Endothelial cell of umbilical vein (primary cell): ENCODE results near the gene PTGR3. TPM values are rescaled to one million over a fixed set of nuclear protein-coding genes. Genes with fewer than 3 reads are reported as not detected.

Source experiments
- BruUV-seq: library from RNA; stranded (reverse); fragments of 400-500 nt; replicated peaks from 2 replicates; lab custom pipeline; 2021; lab: Mats Ljungman, UMichigan
- CTCF ChIA-PET: fragments of 300-600, 350-600 bp; sonication (Branson Sonifier 250); formaldehyde crosslinking; loops from one replicate; lab custom pipeline; 2021; ENCODE audit warnings: antibody characterized with exemption, inconsistent platforms; lab: Charles Lee
- POLR2A ChIA-PET: fragments of 300-600, 350-600 bp; sonication (Branson Sonifier 250); formaldehyde crosslinking; loops from one replicate; lab custom pipeline; 2021; ENCODE audit warnings: antibody characterized with exemption, inconsistent platforms; lab: Charles Lee
- DNase-seq: peaks from one replicate; pipeline ENCODE4 v3.0.0-alpha.2; 2011; ENCODE audit warnings: low read depth, low spot score
- FAIRE-seq: peaks from 2 replicates; lab custom pipeline; 2011; peaks lifted over from hg19 to GRCh38; lab: Jason Lieb, UNC
- H2AFZ ChIP-seq: 2 replicates; pipeline ENCODE4 v1.6.0; 2012; ENCODE audit warnings: low read depth, low read length, control low read depth, inconsistent platforms
- H3K27ac ChIP-seq: 2 replicates; pipeline ENCODE4 v1.5.1; 2011; ENCODE audit warnings: low read depth, mild to moderate bottlenecking, control low read depth, low read length, moderate library complexity; ENCODE audit not compliant: insufficient read depth
- H3K27me3 ChIP-seq, 2 experiments: 2 replicates each; pipeline versions ENCODE4 v1.6.0 to v1.6.1; 2011; ENCODE audit warnings: low read length in 2 of 2, mixed read lengths in 1 of 2; ENCODE audit not compliant: control insufficient read depth in 2 of 2, insufficient read depth in 2 of 2
- H3K36me3 ChIP-seq, 2 experiments: 2 replicates in 1 of 2; 3 replicates in 1 of 2; pipeline ENCODE4 v1.5.1; 2011; ENCODE audit warnings: low read length in 2 of 2, mild to moderate bottlenecking in 1 of 2, moderate library complexity in 1 of 2; ENCODE audit not compliant: control insufficient read depth in 2 of 2, insufficient read depth in 2 of 2; ENCODE audit errors: extremely low read depth in 1 of 2
- H3K4me1 ChIP-seq: 3 replicates; pipeline ENCODE4 v1.5.1; 2011; ENCODE audit warnings: mild to moderate bottlenecking, low read length; ENCODE audit not compliant: control insufficient read depth, insufficient read depth; ENCODE audit errors: extremely low read depth
- H3K4me2 ChIP-seq: 2 replicates; pipeline ENCODE4 v1.6.1; 2011; ENCODE audit warnings: low read length, control low read depth, mixed read lengths; ENCODE audit not compliant: insufficient read depth
- H3K4me3 ChIP-seq, 3 experiments: fragments of 200-600 bp in 1 of 3; sonication (generic), shearing (Covaris generic) in 1 of 3; replicated peaks in 1 of 3; 2 replicates each; pipeline ENCODE4 v1.5.1; 2011 to 2016; ENCODE audit warnings: control low read depth in 3 of 3, low read length in 3 of 3, mild to moderate bottlenecking in 2 of 3, inconsistent platforms in 1 of 3, low read depth in 1 of 3, moderate library complexity in 1 of 3; ENCODE audit not compliant: insufficient read depth in 1 of 3
- H3K79me2 ChIP-seq: 2 replicates; pipeline ENCODE4 v1.6.0; 2012; ENCODE audit warnings: low read length, inconsistent platforms; ENCODE audit not compliant: control insufficient read depth, insufficient read depth
- H3K9ac ChIP-seq: replicated peaks from 2 replicates; pipeline ENCODE3; 2011; ENCODE audit warnings: low read length, control low read depth; ENCODE audit not compliant: insufficient read depth; ENCODE audit errors: extremely low read depth
- H3K9me1 ChIP-seq: replicated peaks from 3 replicates; pipeline ENCODE4 v1.6.0; 2011; ENCODE audit warnings: mild to moderate bottlenecking, low read length; ENCODE audit not compliant: control insufficient read depth, insufficient read depth; ENCODE audit errors: extremely low read depth
- H3K9me3 ChIP-seq: replicated peaks from 2 replicates; pipeline ENCODE4 v1.5.1; 2012; ENCODE audit warnings: low read length, inconsistent platforms; ENCODE audit not compliant: control insufficient read depth, insufficient read depth
- H4K20me1 ChIP-seq: replicated peaks from 2 replicates; pipeline ENCODE3; 2011; ENCODE audit warnings: mild to moderate bottlenecking, low read length; ENCODE audit not compliant: control insufficient read depth, insufficient read depth; ENCODE audit errors: extremely low read depth
- CTCF ChIP-seq, 2 donors: IDR thresholded peaks; 1 replicate in 1 of 2; 2 replicates in 1 of 2; pipeline ENCODE4 v1.5.1; 2011; ENCODE audit warnings: low read length in 2 of 2, mild to moderate bottlenecking in 2 of 2, moderate library complexity in 2 of 2, control low read depth in 1 of 2, inconsistent platforms in 1 of 2, low read depth in 1 of 2; ENCODE audit not compliant: insufficient read depth in 1 of 2; ENCODE audit errors: extremely low read depth in 1 of 2
- EZH2 ChIP-seq: IDR thresholded peaks from 2 replicates; pipeline ENCODE4 v1.6.1; 2012; ENCODE audit warnings: borderline replicate concordance, low read depth, mild to moderate bottlenecking, moderate library complexity, low read length, inconsistent platforms; ENCODE audit not compliant: severe bottlenecking
- FOS ChIP-seq: IDR thresholded peaks from 2 replicates; pipeline ENCODE4 v1.6.1; 2011; ENCODE audit warnings: mild to moderate bottlenecking, low read length, moderate library complexity, borderline replicate concordance; ENCODE audit not compliant: insufficient read depth
- GATA2 ChIP-seq: IDR thresholded peaks from 2 replicates; pipeline ENCODE4 v1.7.0; 2011; ENCODE audit warnings: low read depth, mild to moderate bottlenecking, moderate library complexity, mixed read lengths, low read length; ENCODE audit not compliant: insufficient read length, insufficient read depth
- JUN ChIP-seq: IDR thresholded peaks from 2 replicates; pipeline ENCODE4 v1.6.1; 2011; ENCODE audit warnings: borderline replicate concordance, low read depth; ENCODE audit not compliant: insufficient read length, insufficient read depth
- MAX ChIP-seq: IDR thresholded peaks from 2 replicates; pipeline ENCODE4 v1.6.1; 2011; ENCODE audit not compliant: insufficient read depth, insufficient read length
- MYC ChIP-seq: IDR thresholded peaks from one replicate; pipeline ENCODE4 v1.6.1; 2011; ENCODE audit warnings: mild to moderate bottlenecking, low read depth, low read length
- POLR2A ChIP-seq: IDR thresholded peaks from 2 replicates; pipeline ENCODE4 v1.6.1; 2012; ENCODE audit warnings: low read depth, mild to moderate bottlenecking, control low read depth, low read length
- POLR2AphosphoS5 ChIP-seq: IDR thresholded peaks from 2 replicates; pipeline ENCODE4 v1.6.1; 2012; ENCODE audit warnings: low read depth, mild to moderate bottlenecking, control low read depth, low read length, moderate library complexity; ENCODE audit not compliant: insufficient read depth
- dilution Hi-C: fragments of 300-500 bp; cut with MboI; formaldehyde crosslinking; loops from one replicate; pipeline ENCODE4 v1.15.0; 2019; ENCODE audit warnings: low sequenced_read_pairs; ENCODE audit not compliant: extremely low pct_ligation_motif_present
- intact Hi-C: fragments of 100-400 bp; cut with micrococcal nuclease; formaldehyde crosslinking; loops from one replicate; pipeline ENCODE4 v1.10.0; 2022
- polyA plus RNA-seq, 4 experiments: library from polyadenylated mRNA; depleted of rRNA in 3 of 4; stranded (reverse) in 3 of 4; unstranded in 1 of 4; fragments of >200 nt; gene quantifications; 2 replicates each; pipeline versions ENCODE4 v1.2.1 to v1.2.3, GENCODE V29; 2011 to 2012; ENCODE audit warnings: missing spikeins in 1 of 4
- total RNA-seq: library from RNA; stranded (reverse); gene quantifications from 2 replicates; pipeline ENCODE4 v1.2.3, GENCODE V29; 2021

Gene PTGR3
- total and polyA plus RNA-seq, 2 donors (not counting 3 experiments of a cell fraction or from before 2014, with no cell fraction given): 13.9 to 21.9 TPM

DNA sequence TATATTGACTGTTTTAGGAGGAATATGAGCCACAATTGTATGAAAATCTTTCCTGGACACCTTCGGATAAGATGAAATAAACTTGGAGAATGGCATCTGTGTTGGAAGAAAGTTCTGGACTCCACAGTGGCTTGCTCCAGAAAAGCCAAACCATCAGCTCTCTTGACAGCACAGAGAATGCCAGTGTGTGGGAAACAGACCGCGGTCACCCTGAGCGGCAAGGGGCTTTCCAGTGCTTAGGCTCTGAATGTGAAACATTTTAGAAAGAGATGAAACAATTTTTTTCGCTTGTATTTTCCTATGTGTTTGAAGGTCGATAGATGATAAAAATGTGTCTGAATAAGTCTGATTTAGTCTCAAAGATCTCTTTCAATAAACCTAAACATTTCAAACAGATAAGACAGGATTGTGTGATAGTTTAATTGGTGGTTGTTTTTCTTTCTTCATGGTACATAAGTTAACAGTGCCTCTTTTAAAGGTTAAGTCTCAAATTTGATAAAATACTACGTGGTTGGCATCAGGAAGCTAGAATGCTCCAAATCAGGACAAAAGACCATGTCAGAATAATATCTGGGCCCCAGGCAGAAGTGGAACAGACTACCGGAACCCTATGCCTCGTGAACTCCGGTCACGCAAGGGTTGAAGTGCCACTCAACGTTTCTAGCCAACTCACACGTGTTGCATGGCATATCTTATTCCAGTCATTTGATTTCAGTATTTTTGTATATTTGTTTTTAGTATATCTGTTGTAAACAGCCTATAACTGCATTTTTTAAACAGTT is 28.9 kb downstream of the PTGR3 start:
- Histone ChIP-seq H3K27ac (no peak overlapping the region), H3K4me2 (no peak overlapping the region), H2AFZ (no peak overlapping the region), H3K9me1 (no peaks in the 10 kb centered on the region), H3K4me1 (no peaks in the 10 kb centered on the region), H3K79me2 (no peaks in the 10 kb centered on the region), H4K20me1 (no peaks in the 10 kb centered on the region), H3K36me3 (no peaks in the 10 kb centered on the region), H3K27me3 (peaks cover 1 to 7% of the 10 kb centered on the region in 2 experiments), H3K4me3 (no peak overlapping the region), H3K9ac (no peak overlapping the region), H3K9me3 (no peaks in the 10 kb centered on the region)
- ChIA-PET POLR2A (no interaction called here), CTCF (no interaction called here)
- no peak for TF ChIP-seq CTCF (IDR thresholded peaks at IDR 0.05; ENCODE audit: extremely low read depth in 1 of 2, insufficient read depth in 1 of 2, low read depth in 1 of 2, low read length in 2 of 2)
- TF ChIP-seq POLR2AphosphoS5: no peak
- TF ChIP-seq MYC: no peak
- TF ChIP-seq POLR2A: no peak
- no peak for TF ChIP-seq FOS
- intact Hi-C loops (no loop called here), dilution Hi-C loops (no loop called here)
- FAIRE-seq (peak; percentile 24), DNase-seq (no peak)
- BruUV-seq: no TSS peak

GRCh38 chr18:75178376-75178775 is 30.6 kb downstream of the PTGR3 start:
- dilution Hi-C loops (no loop called here), intact Hi-C loops (no loop called here)
- Histone ChIP-seq H3K4me2 (no peak overlapping the region), H3K27ac (no peak overlapping the region), H3K36me3 (no peaks in the 10 kb centered on the region), H4K20me1 (no peaks in the 10 kb centered on the region), H3K27me3 (peaks cover 2 to 7% of the 10 kb centered on the region in 2 experiments), H3K9me3 (no peaks in the 10 kb centered on the region), H3K9me1 (no peaks in the 10 kb centered on the region), H3K4me3 (no peak overlapping the region), H3K4me1 (no peaks in the 10 kb centered on the region), H3K9ac (no peak overlapping the region), H2AFZ (no peak overlapping the region), H3K79me2 (no peaks in the 10 kb centered on the region)
- TF ChIP-seq JUN: no peak
- no peak for TF ChIP-seq POLR2A
- TF ChIP-seq MYC: no peak
- TF ChIP-seq EZH2: no peak
- no peak for TF ChIP-seq GATA2
- no peak for TF ChIP-seq POLR2AphosphoS5
- no peak for TF ChIP-seq MAX
- TF ChIP-seq CTCF (IDR thresholded peaks at IDR 0.05; ENCODE audit: extremely low read depth in 1 of 2, insufficient read depth in 1 of 2, low read depth in 1 of 2, low read length in 2 of 2): no peak
- no peak for DNase-seq
- BruUV-seq: no TSS peak
- ChIA-PET CTCF (no interaction called here), POLR2A (no interaction called here)
- FAIRE-seq: no peak
